GM11168 (cell line): ENCODE results near the gene PRAME.

ENCODE experiments used
- in situ Hi-C: fragments of 300-500 bp; cut with MboI; formaldehyde crosslinking; loops from one replicate; pipeline ENCODE4 v1.12.0; 2022; ENCODE audit warnings: low sequenced_read_pairs; ENCODE audit not compliant: unreplicated experiment

Gene PRAME

DNA sequence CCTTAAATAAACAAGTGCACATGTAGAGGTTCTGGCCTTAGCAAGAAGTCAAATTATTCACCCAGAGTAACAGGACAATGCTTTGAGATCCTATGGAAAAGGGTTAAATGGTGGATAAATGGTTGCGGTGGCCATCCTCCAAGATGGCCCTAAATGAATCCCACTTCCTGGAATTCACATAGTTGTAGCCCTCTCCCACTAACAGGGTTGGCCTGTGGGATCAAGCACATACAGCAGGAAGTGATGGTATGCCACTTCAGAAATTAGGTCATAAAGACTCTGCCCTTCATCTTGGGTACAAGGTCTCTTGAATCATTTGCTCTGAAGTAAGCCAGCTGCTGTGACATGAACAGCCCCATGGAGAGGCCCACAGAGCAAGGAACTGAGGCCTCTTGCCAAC is 52.3 kb downstream of the PRAME start:
- in situ Hi-C loops, result no loop called here

DNA sequence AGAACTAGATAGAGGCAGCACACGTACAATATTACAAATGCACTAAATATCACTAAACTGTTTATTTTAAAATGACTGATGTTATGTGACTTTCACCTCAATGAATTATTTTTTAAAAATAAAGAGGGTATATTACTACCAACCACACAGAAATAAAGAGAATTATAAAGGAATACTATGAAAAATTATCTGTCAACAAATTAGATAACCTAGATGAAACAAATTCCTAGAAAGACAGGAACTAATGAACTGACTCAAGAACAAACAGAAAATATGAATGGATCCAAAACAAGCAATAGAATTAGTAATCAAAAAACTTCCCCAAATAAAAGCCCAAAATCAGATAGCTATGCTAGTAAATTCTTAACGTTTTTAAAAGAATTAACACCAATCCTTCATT is 60.8 kb downstream of the PRAME start:
- in situ Hi-C loops, result no loop called here
